Transverse colon (tissue), 4 donors: ENCODE measurements around the gene PAQR6. TPM values are rescaled to one million over a fixed set of nuclear protein-coding genes. Genes with fewer than 3 reads are reported as not detected.

Experiments
- DNase-seq: peaks from one replicate; pipeline ENCODE4 v3.0.0-alpha.2; 2019
- H3K27ac ChIP-seq, 4 donors: fragments of 200-600 bp; sonication (generic); 2 replicates each; pipeline ENCODE4 v1.5.1; 2016 to 2018; ENCODE audit warnings: inconsistent platforms in 4 of 4
- H3K27me3 ChIP-seq: fragments of 200-600 bp; sonication (generic); 2 replicates; pipeline ENCODE4 v1.5.1; 2017; ENCODE audit warnings: inconsistent platforms
- H3K36me3 ChIP-seq, 4 donors: fragments of 200-600 bp; sonication (generic); 2 replicates each; pipeline ENCODE4 v1.5.1; 2017 to 2019; ENCODE audit warnings: inconsistent platforms in 4 of 4
- H3K4me1 ChIP-seq, 4 donors: fragments of 200-600 bp; sonication (generic); 2 replicates each; pipeline ENCODE4 v1.5.1; 2017 to 2020; ENCODE audit warnings: inconsistent platforms in 4 of 4
- H3K4me3 ChIP-seq, 4 donors: fragments of 200-600 bp; sonication (generic); 1 replicate in 1 of 4; 2 replicates in 3 of 4; pipeline versions ENCODE4 v1.5.1 to v1.6.1; 2017 to 2019; ENCODE audit warnings: inconsistent platforms in 4 of 4
- H3K9me3 ChIP-seq, 2 donors: fragments of 200-600 bp; sonication (generic); 2 replicates each; pipeline ENCODE4 v1.5.1; 2017 to 2019; ENCODE audit warnings: inconsistent platforms in 2 of 2
- CTCF ChIP-seq, 5 experiments: fragments of 200-600 bp in 3 of 5; fragments of 450-650 bp in 2 of 5; sonication (generic) in 3 of 5; IDR thresholded peaks; 1 replicate in 2 of 5; 2 replicates in 3 of 5; pipeline ENCODE4 v1.5.1; 2016 to 2017; ENCODE audit warnings: antibody characterized with exemption in 5 of 5, inconsistent platforms in 3 of 5, mild to moderate bottlenecking in 2 of 5, moderate library complexity in 1 of 5
- EP300 ChIP-seq: sonication (generic); formaldehyde crosslinking; IDR thresholded peaks from one replicate; pipeline ENCODE4 v1.6.1; 2017; ENCODE audit warnings: antibody characterized with exemption, low read depth
- POLR2A ChIP-seq: fragments of 450-650 bp; IDR thresholded peaks from one replicate; pipeline ENCODE4 v1.6.1; 2016; ENCODE audit warnings: antibody characterized with exemption, mild to moderate bottlenecking, moderate library complexity
- POLR2AphosphoS5 ChIP-seq, 3 donors: sonication (generic); formaldehyde crosslinking; IDR thresholded peaks; one replicate each; pipeline ENCODE4 v1.6.1; 2016; ENCODE audit warnings: antibody characterized with exemption in 3 of 3
- WGBS, 2 donors: methylation state at CpG; one replicate each; pipeline ENCODE4 v1.1.5; 2018; ENCODE audit warnings: low coverage in 1 of 2; 5-methylcytosine and 5-hydroxymethylcytosine counted together
- in situ Hi-C, 4 donors: fragments of 200-750 bp; cut with MboI; loops; one replicate each; pipeline versions ENCODE4 v1.15.0 to v1.15.1; 2017; ENCODE audit warnings: low sequenced_read_pairs in 3 of 4, low pct_ligation_motif_present in 1 of 4, low pct_unique_long_range_greater_than_20kb in 1 of 4
- intact Hi-C: fragments of 100-400 bp; cut with DNase I; formaldehyde crosslinking; loops from one replicate; pipeline ENCODE4 v1.15.1; 2023; ENCODE audit warnings: low total_unique reads
- total RNA-seq, 4 donors: library from RNA; depleted of rRNA; stranded (reverse); fragments of >200 nt; gene quantifications; one replicate each; pipeline ENCODE4 v1.1.0, GENCODE V29; 2016

The PAQR6 gene
- total RNA-seq, 4 donors from 2014 or later: 1.7 to 3.1 TPM; not detected in 2

DNA sequence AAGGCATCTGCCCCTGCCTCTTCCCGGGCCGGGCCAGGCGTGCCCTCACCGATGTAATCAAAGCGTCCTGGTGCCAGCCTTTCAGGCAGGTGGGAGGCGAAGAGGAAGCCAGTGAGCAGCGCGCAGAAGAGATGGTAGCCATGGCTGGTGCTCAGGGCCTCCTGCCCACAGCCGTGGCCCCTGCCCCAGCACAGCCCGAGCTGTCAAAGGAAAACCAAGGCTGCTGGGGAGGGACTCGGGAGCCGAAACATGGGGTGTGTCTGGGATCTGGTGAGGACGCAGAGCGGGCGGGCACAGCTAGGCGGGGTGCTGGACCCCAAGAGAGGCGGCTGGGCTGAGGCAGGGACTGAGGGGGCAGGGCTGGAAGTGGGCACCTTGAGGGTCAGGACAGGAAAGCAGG is 3.1 kb downstream of the PAQR6 start:
- peaks cover 10 to 24% (median 21%) of the 10 kb centered on the region in 4 donors for H3K4me1 ChIP-seq
- peaks cover 32% of the 10 kb centered on the region for H3K27me3 ChIP-seq
- 77% methylated on average over 17 of the region's 17 CpGs; no CpG with 5 or more reads in 1 of the 2 donors for WGBS, 2 donors
- no peak overlapping the region for H3K27ac ChIP-seq
- TF ChIP-seq POLR2AphosphoS5 (IDR thresholded peaks at IDR 0.05): no peak
- H3K36me3 ChIP-seq: peaks cover 0 to 4% (median 0%) of the 10 kb centered on the region in 4 donors
- H3K4me3 ChIP-seq: no peak overlapping the region
- DNase-seq: no peak
- intact Hi-C loops (no loop called here), in situ Hi-C loops (no loop called here)
- no peaks in the 10 kb centered on the region for H3K9me3 ChIP-seq

GRCh38 chr1:156244126-156244525 is 3.7 kb downstream of the PAQR6 start:
- TF ChIP-seq POLR2A: no peak
- TF ChIP-seq CTCF (IDR thresholded peaks at IDR 0.05): no peak
- TF ChIP-seq POLR2AphosphoS5 (IDR thresholded peaks at IDR 0.05): no peak
- no peak for TF ChIP-seq EP300
- no peak overlapping the region for H3K4me3 ChIP-seq
- H3K4me1 ChIP-seq: peaks cover 10 to 24% (median 21%) of the 10 kb centered on the region in 4 donors
- DNase-seq: no peak
- no peak overlapping the region for H3K27ac ChIP-seq
- peaks cover 0 to 4% (median 0%) of the 10 kb centered on the region in 4 donors for H3K36me3 ChIP-seq
- intact Hi-C loops (no loop called here), in situ Hi-C loops (no loop called here)
- 94% methylated on average over 2 of the region's 2 CpGs; no CpG with 5 or more reads in 1 of the 2 donors for WGBS, 2 donors
- no peaks in the 10 kb centered on the region for H3K9me3 ChIP-seq
- H3K27me3 ChIP-seq: peaks cover 32% of the 10 kb centered on the region

DNA sequence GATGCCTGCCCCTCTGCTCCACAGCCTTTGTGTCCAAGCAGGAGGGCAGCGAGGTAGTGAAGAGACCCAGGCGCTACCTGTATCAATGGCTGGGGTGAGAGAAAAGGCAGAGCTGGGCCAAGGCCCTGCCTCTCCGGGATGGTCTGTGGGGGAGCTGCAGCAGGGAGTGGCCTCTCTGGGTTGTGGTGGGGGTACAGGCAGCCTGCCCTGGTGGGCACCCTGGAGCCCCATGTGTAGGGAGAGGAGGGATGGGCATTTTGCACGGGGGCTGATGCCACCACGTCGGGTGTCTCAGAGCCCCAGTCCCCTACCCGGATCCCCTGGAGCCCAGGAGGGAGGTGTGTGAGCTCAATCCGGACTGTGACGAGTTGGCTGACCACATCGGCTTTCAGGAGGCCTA is 5.1 kb downstream of the PAQR6 start:
- no peak overlapping the region for H3K4me3 ChIP-seq
- no peaks in the 10 kb centered on the region for H3K9me3 ChIP-seq
- no peak overlapping the region for H3K27ac ChIP-seq
- WGBS, 2 donors: 79% methylated on average over 10 of the region's 10 CpGs; no CpG with 5 or more reads in 1 of the 2 donors
- H3K4me1 ChIP-seq: peaks cover 10 to 22% (median 21%) of the 10 kb centered on the region in 4 donors
- no peak for TF ChIP-seq POLR2AphosphoS5 (IDR thresholded peaks at IDR 0.05)
- no peak for TF ChIP-seq POLR2A
- no peak for TF ChIP-seq EP300
- TF ChIP-seq CTCF (IDR thresholded peaks at IDR 0.05): no peak
- DNase-seq: no peak
- peaks cover 0 to 12% (median 0%) of the 10 kb centered on the region in 4 donors for H3K36me3 ChIP-seq
- peaks cover 32% of the 10 kb centered on the region for H3K27me3 ChIP-seq
- intact Hi-C loops: no loop called here
- in situ Hi-C loops: no loop called here

GRCh38 chr1:156241926-156242325 is 5.9 kb downstream of the PAQR6 start, which contains the start of gene BGLAP:
TSS of gene BGLAP (plus strand) at chr1:156242184. CDS start at chr1:156242232, 48 bp downstream.
- Histone ChIP-seq H3K27me3 (peaks cover 29% of the 10 kb centered on the region), H3K4me3 (no peak within 1 kb of the TSS), H3K36me3 (peaks cover 0 to 12% (median under 1%) of the 10 kb centered on the region in 4 donors), H3K4me1 (peaks cover 10 to 20% (median 15%) of the 10 kb centered on the region in 4 donors), H3K9me3 (no peaks in the 10 kb centered on the region), H3K27ac (no peak within 1 kb of the TSS)
- TF ChIP-seq POLR2AphosphoS5 (IDR thresholded peaks at IDR 0.05) (no peak), POLR2A (no peak), EP300 (no peak), CTCF (IDR thresholded peaks at IDR 0.05) (no peak)
- WGBS, 2 donors: 91 to 98% methylated on average over 4 to 7 of the region's 14 CpGs
- DNase-seq: no peak
- intact Hi-C loops: no loop called here
- in situ Hi-C loops: no loop called here
